Ishikawa (cell line): ENCODE measurements around the gene RAD50.

Source experiments
- CEBPB ChIP-seq: IDR thresholded peaks from 2 replicates; pipeline ENCODE4 v1.6.1; 2012
- CREB1 ChIP-seq: IDR thresholded peaks from 2 replicates; pipeline ENCODE4 v1.6.1; 2012; ENCODE audit warnings: low read depth
- EP300 ChIP-seq: IDR thresholded peaks from 2 replicates; pipeline ENCODE4 v1.6.1; 2012; ENCODE audit warnings: borderline replicate concordance
- NFIC ChIP-seq: IDR thresholded peaks from 2 replicates; pipeline ENCODE4 v1.6.1; 2012
- TAF1 ChIP-seq: IDR thresholded peaks from 2 replicates; pipeline ENCODE4 v1.6.1; 2012; ENCODE audit warnings: low read depth, mild to moderate bottlenecking
- TEAD4 ChIP-seq: IDR thresholded peaks from 2 replicates; pipeline ENCODE4 v1.6.1; 2012
- YY1 ChIP-seq: IDR thresholded peaks from 2 replicates; pipeline ENCODE4 v1.6.1; 2012; ENCODE audit warnings: low read depth
- TF ChIP-seq, protein P1 (sequence below): IDR thresholded peaks from 2 replicates; pipeline ENCODE4 v1.6.1; 2012
- TF ChIP-seq, protein P2 (sequence below): IDR thresholded peaks from 2 replicates; pipeline ENCODE4 v1.6.1; 2012; ENCODE audit warnings: low read depth, mild to moderate bottlenecking

DNA sequence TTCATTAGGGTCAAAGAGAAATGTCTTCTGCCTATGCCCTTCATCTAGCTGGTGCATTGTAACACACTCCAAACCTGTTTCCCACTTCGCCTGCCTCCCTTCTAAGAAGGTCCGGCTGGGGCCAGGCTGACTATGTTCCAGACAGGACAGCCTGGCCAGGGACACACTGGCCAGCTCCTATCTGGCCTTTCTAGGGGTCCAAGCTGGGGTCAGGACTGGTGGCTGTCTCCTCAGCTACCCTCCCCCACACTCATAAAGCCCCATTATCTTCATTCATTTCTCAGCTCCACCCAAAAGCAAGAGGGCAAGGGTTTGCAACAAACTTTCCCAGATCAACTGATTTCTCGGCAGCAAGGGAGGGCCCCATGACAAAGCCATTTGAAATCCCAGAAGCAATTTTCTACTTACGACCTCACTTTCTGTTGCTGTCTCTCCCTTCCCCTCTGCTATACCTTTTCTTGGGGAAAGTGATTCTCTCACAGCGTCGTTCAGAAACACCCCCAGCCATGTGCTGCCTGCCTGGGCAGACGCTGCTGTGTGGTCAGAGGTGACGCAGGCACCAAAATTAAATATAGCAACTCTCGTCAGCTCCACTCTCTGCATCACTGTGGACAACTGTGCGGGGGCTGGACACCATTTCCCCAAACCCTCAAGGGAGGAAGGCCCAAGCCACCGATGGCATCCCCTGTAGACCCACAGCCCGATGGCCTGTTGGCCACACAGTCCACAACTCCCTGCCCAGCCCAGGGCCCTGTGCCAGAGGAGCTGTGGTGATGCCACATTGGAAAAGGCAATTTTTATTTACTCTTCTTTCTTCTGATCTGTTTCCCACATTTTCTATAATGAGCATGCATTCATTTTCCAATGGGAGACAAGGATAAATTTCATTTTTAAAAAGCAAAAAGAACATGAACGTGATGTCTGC is 107.3 kb downstream of the RAD50 start:
- TF ChIP-seq, protein P1, sequence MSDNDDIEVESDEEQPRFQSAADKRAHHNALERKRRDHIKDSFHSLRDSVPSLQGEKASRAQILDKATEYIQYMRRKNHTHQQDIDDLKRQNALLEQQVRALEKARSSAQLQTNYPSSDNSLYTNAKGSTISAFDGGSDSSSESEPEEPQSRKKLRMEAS, result no peak
- TF ChIP-seq TAF1 (no peak), EP300 (no peak), TEAD4 (no peak), YY1 (no peak), CREB1 (no peak), CEBPB (no peak), NFIC (no peak)
- TF ChIP-seq, protein P2, sequence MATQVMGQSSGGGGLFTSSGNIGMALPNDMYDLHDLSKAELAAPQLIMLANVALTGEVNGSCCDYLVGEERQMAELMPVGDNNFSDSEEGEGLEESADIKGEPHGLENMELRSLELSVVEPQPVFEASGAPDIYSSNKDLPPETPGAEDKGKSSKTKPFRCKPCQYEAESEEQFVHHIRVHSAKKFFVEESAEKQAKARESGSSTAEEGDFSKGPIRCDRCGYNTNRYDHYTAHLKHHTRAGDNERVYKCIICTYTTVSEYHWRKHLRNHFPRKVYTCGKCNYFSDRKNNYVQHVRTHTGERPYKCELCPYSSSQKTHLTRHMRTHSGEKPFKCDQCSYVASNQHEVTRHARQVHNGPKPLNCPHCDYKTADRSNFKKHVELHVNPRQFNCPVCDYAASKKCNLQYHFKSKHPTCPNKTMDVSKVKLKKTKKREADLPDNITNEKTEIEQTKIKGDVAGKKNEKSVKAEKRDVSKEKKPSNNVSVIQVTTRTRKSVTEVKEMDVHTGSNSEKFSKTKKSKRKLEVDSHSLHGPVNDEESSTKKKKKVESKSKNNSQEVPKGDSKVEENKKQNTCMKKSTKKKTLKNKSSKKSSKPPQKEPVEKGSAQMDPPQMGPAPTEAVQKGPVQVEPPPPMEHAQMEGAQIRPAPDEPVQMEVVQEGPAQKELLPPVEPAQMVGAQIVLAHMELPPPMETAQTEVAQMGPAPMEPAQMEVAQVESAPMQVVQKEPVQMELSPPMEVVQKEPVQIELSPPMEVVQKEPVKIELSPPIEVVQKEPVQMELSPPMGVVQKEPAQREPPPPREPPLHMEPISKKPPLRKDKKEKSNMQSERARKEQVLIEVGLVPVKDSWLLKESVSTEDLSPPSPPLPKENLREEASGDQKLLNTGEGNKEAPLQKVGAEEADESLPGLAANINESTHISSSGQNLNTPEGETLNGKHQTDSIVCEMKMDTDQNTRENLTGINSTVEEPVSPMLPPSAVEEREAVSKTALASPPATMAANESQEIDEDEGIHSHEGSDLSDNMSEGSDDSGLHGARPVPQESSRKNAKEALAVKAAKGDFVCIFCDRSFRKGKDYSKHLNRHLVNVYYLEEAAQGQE, result no peak
